HepG2 (cell line): ENCODE measurements around the gene AHSG. TPM values are rescaled to one million over a fixed set of nuclear protein-coding genes. Genes with fewer than 3 reads are reported as not detected.

Experiments
- ATM ChIP-seq: fragments of 450-650 bp; IDR thresholded peaks from 2 replicates; pipeline ENCODE4 v1.7.1; 2017; ENCODE audit warnings: mild to moderate bottlenecking, borderline replicate concordance
- BORCS8-MEF2B ChIP-seq: sonication (generic); formaldehyde crosslinking; IDR thresholded peaks from 2 replicates; pipeline ENCODE4 v1.8.0; 2022; ENCODE audit warnings: mild to moderate bottlenecking, missing genetic modification reagents
- CHD2 ChIP-seq: IDR thresholded peaks from 2 replicates; pipeline ENCODE4 v1.6.1; 2011; ENCODE audit warnings: low read depth, low read length, improper control_type of control experiment
- CREB1 ChIP-seq, 2 experiments: fragments of 450-650 bp in 1 of 2; IDR thresholded peaks; 2 replicates each; pipeline ENCODE4 v1.6.1; 2016 to 2017; ENCODE audit warnings: control low read depth in 1 of 2, mild to moderate bottlenecking in 1 of 2, missing compliant biosample characterization in 1 of 2, missing genetic modification characterization in 1 of 2
- JARID2 ChIP-seq: sonication (generic); formaldehyde crosslinking; IDR thresholded peaks from 2 replicates; pipeline ENCODE4 v1.8.1; 2023; ENCODE audit warnings: missing genetic modification reagents, inconsistent platforms; ENCODE audit not compliant: insufficient replicate concordance
- KAT8 ChIP-seq: IDR thresholded peaks from 2 replicates; pipeline ENCODE4 v1.6.1; 2016; ENCODE audit warnings: missing genetic modification reagents, missing compliant biosample characterization
- KLF6 ChIP-seq: IDR thresholded peaks from 2 replicates; pipeline ENCODE4 v1.8.0; 2016; ENCODE audit warnings: missing biosample characterization, missing genetic modification reagents
- MAFG ChIP-seq: sonication (generic); formaldehyde crosslinking; IDR thresholded peaks from 2 replicates; pipeline ENCODE4 v1.5.1; 2020; ENCODE audit warnings: mild to moderate bottlenecking, missing genetic modification reagents
- PAX8 ChIP-seq: sonication (generic); formaldehyde crosslinking; IDR thresholded peaks from 2 replicates; pipeline ENCODE4 v1.8.0; 2022; ENCODE audit warnings: mild to moderate bottlenecking, missing genetic modification reagents, borderline replicate concordance
- POLR2A ChIP-seq, 2 experiments: IDR thresholded peaks; 2 replicates each; pipeline ENCODE4 v1.6.1; 2011; ENCODE audit warnings: low read depth in 2 of 2, low read length in 2 of 2, mild to moderate bottlenecking in 1 of 2, moderate library complexity in 1 of 2; ENCODE audit not compliant: insufficient read depth in 1 of 2
- ZNF431 ChIP-seq: sonication (generic); formaldehyde crosslinking; IDR thresholded peaks from 2 replicates; pipeline ENCODE4 v1.9.0; 2022; ENCODE audit warnings: missing genetic modification reagents, low read depth, mild to moderate bottlenecking, borderline replicate concordance
- ZNF556 ChIP-seq: sonication (generic); formaldehyde crosslinking; IDR thresholded peaks from 2 replicates; pipeline ENCODE4 v1.4.0; 2020; ENCODE audit warnings: mild to moderate bottlenecking, missing genetic modification reagents, borderline replicate concordance
- ZNF724P ChIP-seq: sonication (generic); formaldehyde crosslinking; IDR thresholded peaks from 2 replicates; pipeline ENCODE4 v1.8.0; 2022; ENCODE audit warnings: missing genetic modification reagents, borderline replicate concordance
- ZNF772 ChIP-seq: sonication (generic); formaldehyde crosslinking; IDR thresholded peaks from 2 replicates; pipeline ENCODE4 v1.5.0; 2020; ENCODE audit warnings: mild to moderate bottlenecking, missing genetic modification reagents
- ZSCAN12 ChIP-seq: sonication (generic); formaldehyde crosslinking; IDR thresholded peaks from 2 replicates; pipeline ENCODE4 v1.9.0; 2021; ENCODE audit warnings: mild to moderate bottlenecking, missing genetic modification reagents
- ZSCAN25 ChIP-seq: sonication (generic); formaldehyde crosslinking; IDR thresholded peaks from 2 replicates; pipeline ENCODE4 v1.8.0; 2022; ENCODE audit warnings: mild to moderate bottlenecking, missing genetic modification reagents
- polyA plus RNA-seq, 8 experiments: library from polyadenylated mRNA; depleted of rRNA in 3 of 8; stranded (reverse) in 7 of 8; unstranded in 1 of 8; fragments of >200 nt; fragmentation: Illumina TruSeq in 4 of 8; extraction: Trizol in 4 of 8; gene quantifications; 2 replicates each; pipeline versions ENCODE4 v1.2.1 to v1.2.3, GENCODE V29; 2011 to 2016; ENCODE audit warnings: low read depth in 4 of 8, missing spikeins in 1 of 8, mixed read lengths in 1 of 8; ENCODE audit not compliant: insufficient read depth in 1 of 8
- total RNA-seq, 5 experiments: library from RNA; depleted of rRNA; stranded (reverse); fragments of >200 nt; fragmentation: Illumina TruSeq; extraction: Trizol; gene quantifications; 2 replicates each; pipeline ENCODE4 v1.2.3, GENCODE V29; 2016; ENCODE audit warnings: low read depth in 1 of 5
- TF ChIP-seq, protein P1 (sequence below): sonication (generic); formaldehyde crosslinking; IDR thresholded peaks from 2 replicates; pipeline ENCODE4 v1.8.0; 2022; ENCODE audit warnings: missing genetic modification reagents, mild to moderate bottlenecking, moderate library complexity, borderline replicate concordance
- TF ChIP-seq, protein P2 (sequence below): sonication (generic); formaldehyde crosslinking; IDR thresholded peaks from 2 replicates; pipeline ENCODE4 v1.9.0; 2021; ENCODE audit warnings: missing genetic modification reagents, borderline replicate concordance
- TF ChIP-seq, protein P3 (sequence below): IDR thresholded peaks from 2 replicates; pipeline ENCODE4 v1.6.1; 2012; ENCODE audit warnings: low read length, improper control_type of control experiment

Gene AHSG
- total and polyA plus RNA-seq, 2 of the 13 experiments (the other 11 are each of a cell fraction or from before 2014, with no cell fraction given), result 2,043 to 19,152 TPM

DNA sequence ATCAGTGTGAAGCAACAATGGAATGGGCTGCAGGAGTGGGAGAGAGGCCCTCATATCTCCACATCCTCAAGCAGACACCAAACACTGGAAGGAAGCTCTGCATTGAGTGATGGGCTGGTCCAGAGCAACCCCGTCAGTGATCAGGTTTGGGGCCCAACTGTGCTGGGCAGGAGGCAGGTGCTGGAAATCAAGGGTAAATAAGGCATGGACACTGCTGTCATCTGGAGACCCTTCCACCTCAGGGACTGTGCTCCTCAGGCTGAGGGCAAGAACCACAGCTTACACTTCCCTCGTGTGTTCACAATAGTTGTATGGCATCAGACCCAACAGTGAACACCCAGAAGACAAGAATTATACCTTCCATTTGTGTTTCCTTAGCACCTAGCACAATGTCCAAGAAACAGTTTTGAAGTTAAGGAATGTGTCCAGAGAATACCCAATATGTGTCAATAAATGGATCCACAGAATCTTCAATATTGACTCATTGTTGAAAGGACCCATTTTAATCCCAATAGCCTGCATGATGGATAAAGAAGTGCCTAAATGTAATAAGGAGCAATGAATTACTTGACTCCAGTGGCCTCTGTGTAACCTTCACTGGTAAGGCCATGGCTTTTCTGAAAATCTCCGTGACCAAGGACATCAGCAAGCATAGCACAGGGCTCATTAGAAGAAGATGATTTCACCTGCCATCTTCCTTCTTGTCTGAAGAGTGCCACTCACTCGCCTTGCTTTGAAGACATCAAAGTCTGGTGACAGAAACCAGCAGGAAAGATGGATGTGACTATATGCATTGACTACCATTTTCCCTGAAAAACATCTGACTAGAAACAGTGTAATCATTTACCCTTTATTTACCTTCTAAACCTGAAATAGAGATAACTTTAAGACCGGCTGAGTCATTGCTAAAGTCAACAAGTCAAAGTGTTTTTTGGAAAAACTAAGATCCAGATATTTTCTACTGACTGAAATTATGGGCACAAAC, 7.0 kb upstream of the AHSG start (continued):
- TF ChIP-seq, protein P1, sequence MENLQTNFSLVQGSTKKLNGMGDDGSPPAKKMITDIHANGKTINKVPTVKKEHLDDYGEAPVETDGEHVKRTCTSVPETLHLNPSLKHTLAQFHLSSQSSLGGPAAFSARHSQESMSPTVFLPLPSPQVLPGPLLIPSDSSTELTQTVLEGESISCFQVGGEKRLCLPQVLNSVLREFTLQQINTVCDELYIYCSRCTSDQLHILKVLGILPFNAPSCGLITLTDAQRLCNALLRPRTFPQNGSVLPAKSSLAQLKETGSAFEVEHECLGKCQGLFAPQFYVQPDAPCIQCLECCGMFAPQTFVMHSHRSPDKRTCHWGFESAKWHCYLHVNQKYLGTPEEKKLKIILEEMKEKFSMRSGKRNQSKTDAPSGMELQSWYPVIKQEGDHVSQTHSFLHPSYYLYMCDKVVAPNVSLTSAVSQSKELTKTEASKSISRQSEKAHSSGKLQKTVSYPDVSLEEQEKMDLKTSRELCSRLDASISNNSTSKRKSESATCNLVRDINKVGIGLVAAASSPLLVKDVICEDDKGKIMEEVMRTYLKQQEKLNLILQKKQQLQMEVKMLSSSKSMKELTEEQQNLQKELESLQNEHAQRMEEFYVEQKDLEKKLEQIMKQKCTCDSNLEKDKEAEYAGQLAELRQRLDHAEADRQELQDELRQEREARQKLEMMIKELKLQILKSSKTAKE (CRISPR knock-in tag), result 0 out of 2 replicates have a peak, but pooled peaks have one; percentile 23
- no peak for TF ChIP-seq JARID2
- TF ChIP-seq KAT8 (CRISPR knock-in tag), result peak; percentile 65
- TF ChIP-seq CREB1 (IDR thresholded peaks at IDR 0.05), result no peak
- TF ChIP-seq CREB1 (CRISPR knock-in tag; IDR thresholded peaks at IDR 0.05), result peak; percentile 83
- TF ChIP-seq, protein P2, sequence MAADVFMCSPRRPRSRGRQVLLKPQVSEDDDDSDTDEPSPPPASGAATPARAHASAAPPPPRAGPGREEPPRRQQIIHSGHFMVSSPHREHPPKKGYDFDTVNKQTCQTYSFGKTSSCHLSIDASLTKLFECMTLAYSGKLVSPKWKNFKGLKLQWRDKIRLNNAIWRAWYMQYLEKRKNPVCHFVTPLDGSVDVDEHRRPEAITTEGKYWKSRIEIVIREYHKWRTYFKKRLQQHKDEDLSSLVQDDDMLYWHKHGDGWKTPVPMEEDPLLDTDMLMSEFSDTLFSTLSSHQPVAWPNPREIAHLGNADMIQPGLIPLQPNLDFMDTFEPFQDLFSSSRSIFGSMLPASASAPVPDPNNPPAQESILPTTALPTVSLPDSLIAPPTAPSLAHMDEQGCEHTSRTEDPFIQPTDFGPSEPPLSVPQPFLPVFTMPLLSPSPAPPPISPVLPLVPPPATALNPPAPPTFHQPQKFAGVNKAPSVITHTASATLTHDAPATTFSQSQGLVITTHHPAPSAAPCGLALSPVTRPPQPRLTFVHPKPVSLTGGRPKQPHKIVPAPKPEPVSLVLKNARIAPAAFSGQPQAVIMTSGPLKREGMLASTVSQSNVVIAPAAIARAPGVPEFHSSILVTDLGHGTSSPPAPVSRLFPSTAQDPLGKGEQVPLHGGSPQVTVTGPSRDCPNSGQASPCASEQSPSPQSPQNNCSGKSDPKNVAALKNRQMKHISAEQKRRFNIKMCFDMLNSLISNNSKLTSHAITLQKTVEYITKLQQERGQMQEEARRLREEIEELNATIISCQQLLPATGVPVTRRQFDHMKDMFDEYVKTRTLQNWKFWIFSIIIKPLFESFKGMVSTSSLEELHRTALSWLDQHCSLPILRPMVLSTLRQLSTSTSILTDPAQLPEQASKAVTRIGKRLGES (CRISPR knock-in tag), result no peak
- TF ChIP-seq ZNF772 (CRISPR knock-in tag), result no peak
- peak; percentile 42; the same call in 1 of the 2 replicates for TF ChIP-seq KLF6 (CRISPR knock-in tag)
- peak in 1 of 2 experiments; percentile 50; a peak in 2 of 4 replicates for TF ChIP-seq POLR2A (IDR thresholded peaks at IDR 0.05; ENCODE audit: insufficient read depth in 1 of 2, low read depth in 2 of 2, low read length in 2 of 2)
- TF ChIP-seq ZSCAN12 (CRISPR knock-in tag), result no peak
- TF ChIP-seq, protein P3, sequence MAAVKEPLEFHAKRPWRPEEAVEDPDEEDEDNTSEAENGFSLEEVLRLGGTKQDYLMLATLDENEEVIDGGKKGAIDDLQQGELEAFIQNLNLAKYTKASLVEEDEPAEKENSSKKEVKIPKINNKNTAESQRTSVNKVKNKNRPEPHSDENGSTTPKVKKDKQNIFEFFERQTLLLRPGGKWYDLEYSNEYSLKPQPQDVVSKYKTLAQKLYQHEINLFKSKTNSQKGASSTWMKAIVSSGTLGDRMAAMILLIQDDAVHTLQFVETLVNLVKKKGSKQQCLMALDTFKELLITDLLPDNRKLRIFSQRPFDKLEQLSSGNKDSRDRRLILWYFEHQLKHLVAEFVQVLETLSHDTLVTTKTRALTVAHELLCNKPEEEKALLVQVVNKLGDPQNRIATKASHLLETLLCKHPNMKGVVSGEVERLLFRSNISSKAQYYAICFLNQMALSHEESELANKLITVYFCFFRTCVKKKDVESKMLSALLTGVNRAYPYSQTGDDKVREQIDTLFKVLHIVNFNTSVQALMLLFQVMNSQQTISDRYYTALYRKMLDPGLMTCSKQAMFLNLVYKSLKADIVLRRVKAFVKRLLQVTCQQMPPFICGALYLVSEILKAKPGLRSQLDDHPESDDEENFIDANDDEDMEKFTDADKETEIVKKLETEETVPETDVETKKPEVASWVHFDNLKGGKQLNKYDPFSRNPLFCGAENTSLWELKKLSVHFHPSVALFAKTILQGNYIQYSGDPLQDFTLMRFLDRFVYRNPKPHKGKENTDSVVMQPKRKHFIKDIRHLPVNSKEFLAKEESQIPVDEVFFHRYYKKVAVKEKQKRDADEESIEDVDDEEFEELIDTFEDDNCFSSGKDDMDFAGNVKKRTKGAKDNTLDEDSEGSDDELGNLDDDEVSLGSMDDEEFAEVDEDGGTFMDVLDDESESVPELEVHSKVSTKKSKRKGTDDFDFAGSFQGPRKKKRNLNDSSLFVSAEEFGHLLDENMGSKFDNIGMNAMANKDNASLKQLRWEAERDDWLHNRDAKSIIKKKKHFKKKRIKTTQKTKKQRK, result no peak
- TF ChIP-seq CHD2, result no peak
- no peak for TF ChIP-seq ZNF431 (CRISPR knock-in tag)
- no peak for TF ChIP-seq MAFG (CRISPR knock-in tag)
- no peak for TF ChIP-seq ATM
- no peak for TF ChIP-seq ZNF724P
- TF ChIP-seq PAX8, result no peak
- TF ChIP-seq BORCS8-MEF2B, result no peak
- TF ChIP-seq ZSCAN25, result no peak
- no peak for TF ChIP-seq ZNF556 (CRISPR knock-in tag)
